GM19023 (cell line): ENCODE data around the gene ARSB.

Experiments
- ATAC-seq: cut with Tn5 transposase; IDR thresholded peaks from one replicate; pipeline ENCODE4 v1.9.1; 2021; ENCODE audit warnings: mild to moderate bottlenecking, moderate library complexity; ENCODE audit not compliant: unreplicated experiment

ARSB gene

GRCh38 chr5:78731884-78732283 lies 253.2 kb downstream of the ARSB start:
- no peak for ATAC-seq

DNA sequence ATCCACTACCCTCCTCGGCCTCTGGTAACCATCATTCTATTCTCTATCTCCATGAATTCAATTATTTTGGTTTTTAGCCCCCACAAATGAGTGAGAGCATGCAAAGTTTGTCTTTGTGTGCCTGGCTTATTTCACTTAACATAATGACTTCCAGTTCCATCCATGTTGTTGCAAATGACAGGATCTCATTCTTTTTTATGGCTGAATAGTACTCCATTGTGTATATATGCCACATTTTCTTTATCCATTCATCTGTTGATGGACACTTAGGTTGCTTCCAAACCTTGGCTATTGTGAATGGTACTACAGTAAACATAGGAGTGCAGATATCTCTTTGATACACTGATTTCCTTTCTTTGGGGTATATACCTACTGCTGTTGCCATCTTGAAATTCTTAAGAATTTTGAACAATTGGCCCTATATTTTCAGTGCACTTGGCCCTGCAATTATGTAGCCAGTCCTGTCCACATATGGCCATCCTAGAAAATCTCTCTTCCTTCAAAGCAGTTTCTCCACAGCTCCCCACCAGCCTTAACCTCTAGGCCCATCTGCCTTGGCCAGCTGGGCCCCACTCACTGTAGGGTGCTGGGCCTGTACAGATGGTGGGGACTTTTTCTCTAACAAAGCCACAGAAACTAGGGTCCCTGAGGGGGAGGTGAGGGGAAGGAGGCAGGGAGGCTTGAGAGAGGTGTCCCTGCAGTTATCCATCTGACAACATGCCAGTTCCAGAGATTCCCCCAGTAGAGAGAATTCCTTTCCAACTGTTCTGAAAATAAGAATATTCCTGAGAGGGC lies 254.6 kb downstream of the ARSB start:
- ATAC-seq = no peak

DNA sequence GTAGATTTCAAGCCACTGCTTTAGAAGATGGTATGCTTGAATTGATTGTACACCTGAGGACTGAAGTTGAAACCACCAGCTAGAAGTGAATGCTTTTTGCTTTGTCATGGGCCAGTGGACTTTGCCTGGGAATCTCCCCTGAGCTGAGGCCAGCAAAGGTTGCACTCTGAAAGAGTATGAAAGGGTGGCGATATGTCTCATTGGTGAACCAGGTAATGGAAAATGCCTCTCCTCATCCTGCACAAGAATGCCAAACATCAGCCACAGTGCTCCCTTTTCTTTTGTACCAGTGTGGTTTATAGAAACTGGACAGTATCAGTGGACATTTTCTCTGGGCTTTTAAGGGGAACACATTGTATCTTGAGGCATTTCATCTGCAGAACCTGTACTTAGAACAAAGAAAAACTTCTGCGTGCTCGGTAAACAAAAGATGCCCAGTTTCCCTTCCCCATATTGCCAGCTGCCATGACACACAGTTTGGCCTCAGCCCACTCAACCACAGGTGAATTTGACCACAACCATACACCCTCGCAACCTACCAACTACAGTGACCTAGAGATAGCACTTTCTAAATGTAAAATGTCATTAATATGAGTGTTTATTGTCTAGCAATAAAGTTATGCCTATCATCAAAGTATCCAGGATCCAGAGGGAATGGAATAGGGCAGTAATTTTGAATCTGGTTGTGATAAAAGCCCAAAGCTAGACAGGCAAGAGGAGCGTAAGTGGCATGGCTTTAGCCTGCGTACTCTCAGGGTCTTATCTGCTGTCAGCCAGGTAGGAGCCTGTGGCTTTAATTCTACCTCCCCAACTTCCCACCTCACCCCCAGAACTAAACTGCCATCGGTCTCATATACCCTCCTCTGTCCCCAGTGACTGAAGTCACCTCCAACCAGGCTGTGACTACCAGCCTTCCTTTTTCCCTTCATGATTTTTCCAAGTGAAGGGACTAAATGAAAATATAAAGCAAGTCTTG lies 257.0 kb downstream of the ARSB start:
- peak; percentile 84 for ATAC-seq
